NCI-H2227 (cell line): ENCODE measurements around the gene ATP9A.
"Not testable (repeated sequence)": the region's sequence is repeated elsewhere in the genome, so short reads cannot be mapped to it uniquely, and the experiment has no call there.

ENCODE experiments used
- DNase-seq: peaks from one replicate; lab custom pipeline; 2025; ENCODE audit not compliant: unreplicated experiment; lab: John Stamatoyannopoulos, UW

Gene ATP9A

DNA sequence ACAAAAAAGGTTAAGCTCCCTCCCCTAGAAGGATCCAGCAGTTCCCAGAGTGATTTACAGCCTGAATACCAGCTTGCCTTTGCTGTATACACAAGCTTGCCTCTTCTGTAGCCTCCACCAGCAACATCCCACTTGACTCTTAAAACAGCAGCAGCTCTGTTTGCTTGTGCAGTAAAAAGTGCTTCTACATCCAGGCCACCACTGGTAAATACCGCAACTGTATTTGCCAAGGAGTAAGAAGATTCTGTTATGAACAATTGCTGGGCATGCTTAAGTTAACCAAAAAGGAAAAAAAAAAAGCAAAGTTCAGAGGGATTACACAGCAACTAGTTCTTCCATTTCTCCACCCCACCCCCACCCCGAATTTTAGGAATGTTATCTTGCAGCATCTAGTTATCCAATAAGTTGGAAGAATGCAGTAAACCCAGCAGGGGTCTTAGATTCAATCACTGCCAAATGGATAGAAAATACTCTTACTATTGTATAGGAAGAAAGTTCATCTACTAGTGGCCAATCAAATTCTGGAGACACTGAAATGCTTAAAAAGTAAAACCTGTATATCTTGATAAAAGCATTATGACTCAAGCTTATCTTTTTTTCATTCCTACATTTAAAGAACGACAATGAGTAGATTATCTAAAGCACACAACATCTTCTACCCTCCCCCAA lies 29.3 kb upstream of the ATP9A start:
- DNase-seq = no peak

DNA sequence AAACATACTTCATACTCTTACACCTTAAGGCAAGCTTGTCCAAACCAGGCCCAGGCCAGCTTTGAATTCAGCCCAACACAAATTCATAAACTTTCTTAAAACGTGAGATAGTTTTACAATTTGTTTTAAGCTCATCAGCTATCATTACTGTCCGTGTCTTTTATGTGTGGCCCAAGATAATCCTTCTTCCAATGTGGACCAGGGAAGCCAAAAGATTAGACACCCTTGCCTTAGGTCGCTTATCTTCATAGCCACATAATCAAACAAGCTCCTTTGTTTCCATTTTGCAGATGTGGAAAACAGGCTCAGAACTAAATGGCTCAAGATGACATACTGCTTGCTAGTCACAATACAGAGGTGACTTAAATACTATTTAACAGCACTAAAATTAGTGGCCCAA lies 28.1 kb upstream of the ATP9A start:
- DNase-seq = no peak

DNA sequence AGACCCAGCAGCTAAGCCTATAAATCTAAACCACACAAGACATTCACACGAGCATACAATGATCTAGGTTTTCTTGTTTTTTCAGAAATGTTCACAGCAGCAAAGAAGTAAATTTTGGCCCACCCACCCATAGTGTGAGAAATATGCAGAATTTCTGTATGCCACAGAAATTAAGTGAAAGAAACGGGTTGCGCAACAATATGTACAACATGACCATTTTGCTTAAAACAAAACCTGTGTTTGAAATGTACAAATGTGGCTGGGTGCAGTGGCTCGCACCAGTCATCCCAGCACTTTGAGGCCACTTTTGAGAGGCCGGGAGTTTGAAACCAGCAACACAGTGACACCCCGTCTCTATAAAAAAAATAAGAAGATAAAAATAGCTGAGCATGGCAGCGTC lies 24.8 kb upstream of the ATP9A start:
- no peak for DNase-seq

DNA sequence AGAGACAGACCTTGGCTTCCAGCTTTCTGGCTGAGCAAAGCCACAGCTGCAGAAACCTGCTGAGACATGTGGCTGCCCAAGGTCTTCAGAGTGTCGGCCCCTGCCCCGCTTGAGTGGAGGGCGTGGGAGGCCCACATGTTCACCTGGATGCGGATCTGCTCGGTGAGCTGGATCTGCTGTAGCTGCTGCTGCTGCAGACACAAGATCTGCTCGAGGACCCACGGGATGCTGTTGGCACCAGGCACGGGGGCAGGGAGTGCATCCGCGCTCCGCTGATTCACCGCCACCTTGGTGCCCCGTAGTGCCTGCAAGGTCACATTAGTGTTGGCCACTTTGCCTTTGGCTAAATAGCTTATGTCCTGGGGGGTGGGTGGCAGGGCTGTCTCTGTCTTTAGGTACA lies 23.4 kb upstream of the ATP9A start:
- no peak for DNase-seq

DNA sequence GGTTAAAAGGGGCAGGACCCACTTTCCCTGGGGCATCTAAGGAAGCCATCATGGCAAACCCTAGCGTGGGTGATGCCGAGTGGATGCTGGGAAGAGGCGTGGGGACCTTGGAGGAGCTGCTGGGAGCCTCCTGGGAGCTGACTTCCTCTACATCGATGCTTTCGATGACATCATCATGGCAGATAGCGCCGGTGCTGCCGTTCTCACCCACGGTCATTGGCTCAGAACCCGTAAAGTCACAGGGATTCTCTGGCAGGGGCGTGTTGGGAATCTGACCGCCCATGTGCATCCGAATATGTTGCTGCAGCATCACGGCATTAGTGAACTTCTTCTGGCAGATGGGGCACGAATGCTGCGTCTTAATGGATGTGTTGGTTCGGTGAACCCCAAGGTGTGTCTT lies 22.1 kb upstream of the ATP9A start:
- no peak for DNase-seq

DNA sequence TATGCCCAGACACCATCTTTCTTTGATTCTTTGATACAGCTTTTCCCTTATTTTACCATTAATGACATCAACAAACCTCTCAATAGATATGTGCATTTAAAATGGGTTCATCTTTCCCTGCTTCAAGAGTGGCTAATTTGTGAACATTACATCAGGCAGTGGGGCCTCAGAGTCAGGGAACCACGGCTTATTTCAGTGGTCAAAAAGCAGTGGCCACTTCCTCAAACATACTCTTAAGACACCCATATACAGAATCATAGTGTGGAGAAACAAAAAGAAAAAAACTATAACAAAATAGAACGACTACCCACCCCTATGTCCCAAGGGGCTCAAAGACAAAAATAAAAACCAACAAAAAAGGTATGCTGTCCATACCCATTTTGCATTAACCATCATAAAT lies 21.2 kb upstream of the ATP9A start:
- no peak for DNase-seq

DNA sequence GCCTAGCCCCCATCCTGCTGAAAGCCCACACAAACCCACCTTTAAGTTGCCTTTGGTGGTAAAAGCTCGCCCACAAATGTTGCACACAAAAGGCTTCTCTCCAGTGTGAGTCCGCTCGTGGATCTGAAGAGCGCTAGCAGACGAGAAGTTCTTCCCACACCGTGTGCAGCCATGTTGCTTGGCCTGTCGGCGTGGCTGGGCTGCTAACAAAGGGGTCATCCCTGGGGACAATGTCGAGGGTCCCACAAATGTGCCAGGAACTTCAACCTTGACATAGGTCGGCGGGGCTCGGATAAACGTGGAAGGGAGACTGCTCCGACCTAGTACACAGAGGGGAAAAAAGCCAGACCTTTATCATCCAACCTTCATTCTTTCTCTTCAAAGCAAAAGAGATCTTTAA lies 20.6 kb upstream of the ATP9A start:
- no peak for DNase-seq

DNA sequence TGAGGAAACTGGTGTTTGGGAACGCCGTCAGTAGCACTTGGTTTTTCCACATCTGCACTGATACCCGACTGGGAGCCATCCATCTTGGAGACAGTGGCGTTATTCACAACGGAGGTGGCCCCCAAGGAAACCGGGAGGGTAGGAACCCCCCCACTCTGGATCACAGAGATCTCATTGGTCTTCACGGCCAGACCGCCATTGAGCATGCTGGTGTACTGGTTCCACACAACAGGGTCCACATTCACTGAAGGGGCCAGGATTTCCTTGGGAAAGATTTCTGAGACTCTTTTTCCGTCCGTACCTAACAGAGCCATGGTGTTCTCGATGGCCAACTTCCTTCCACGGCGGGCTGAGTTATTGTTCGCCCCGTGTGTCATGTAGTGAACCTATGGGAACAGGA lies 16.1 kb upstream of the ATP9A start:
- no peak for DNase-seq

DNA sequence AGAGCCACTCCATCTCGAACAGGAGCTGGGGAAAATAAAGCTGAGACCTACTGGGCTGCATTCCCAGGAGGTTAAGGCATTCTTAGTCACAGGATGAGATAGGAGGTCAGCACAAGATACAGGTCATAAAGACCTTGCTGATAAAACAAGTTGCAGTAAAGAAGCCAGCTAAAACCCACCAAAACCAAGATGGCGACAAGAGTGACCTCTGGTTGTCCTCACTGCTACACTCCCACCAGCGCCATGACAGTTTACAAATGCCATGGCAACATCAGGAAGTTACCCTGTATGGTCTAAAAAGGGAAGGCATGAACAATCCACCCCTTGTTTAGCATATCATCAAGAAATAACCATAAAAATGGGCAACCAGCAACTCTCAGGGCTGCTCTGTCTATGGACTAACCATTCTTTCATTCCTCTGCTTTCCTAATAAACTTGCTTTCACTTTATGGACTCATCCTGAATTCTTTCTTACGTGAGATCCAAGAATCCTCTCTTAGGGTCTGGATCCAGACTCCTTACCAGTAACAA lies 10.1 kb upstream of the ATP9A start:
- DNase-seq = not testable (repeated sequence)

DNA sequence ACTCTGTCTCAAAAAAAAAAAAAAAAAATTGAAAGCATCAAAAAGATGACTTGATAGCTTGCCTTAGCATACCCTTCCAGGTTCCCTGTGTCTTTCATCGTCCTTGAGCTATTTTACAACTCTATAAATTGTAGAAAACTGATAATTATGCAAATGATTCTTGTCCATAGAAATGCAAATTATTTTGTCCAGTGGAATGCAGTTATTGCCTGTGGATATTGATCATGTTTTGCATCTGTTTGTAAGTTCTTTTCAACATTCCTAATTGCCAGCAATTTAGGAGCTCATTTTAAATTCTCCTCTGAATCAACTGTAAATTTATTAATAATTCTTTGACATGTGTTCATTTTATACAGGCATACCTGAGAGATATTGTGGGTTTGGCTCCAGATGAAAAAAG lies 7.1 kb upstream of the ATP9A start:
- DNase-seq = no peak

DNA sequence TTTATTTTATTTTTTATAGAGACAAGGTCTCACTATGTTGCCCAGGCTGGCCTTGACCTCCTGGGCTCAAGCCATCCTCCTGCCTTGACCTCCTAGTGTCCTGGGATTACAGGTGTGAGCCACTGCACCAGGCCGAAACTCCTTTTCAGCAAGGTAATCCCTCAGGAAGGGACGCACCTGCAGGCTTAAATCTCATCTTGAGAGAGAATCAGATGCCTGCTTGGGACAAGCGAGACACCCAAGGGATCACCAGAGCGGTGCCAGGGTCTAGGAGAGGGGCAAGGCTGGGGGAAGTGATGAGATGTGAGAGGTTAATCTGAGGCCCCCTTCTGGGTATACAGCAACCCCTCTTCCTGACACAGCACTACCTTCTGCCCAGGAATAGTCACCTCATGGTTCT lies 4.0 kb upstream of the ATP9A start:
- DNase-seq = no peak

DNA sequence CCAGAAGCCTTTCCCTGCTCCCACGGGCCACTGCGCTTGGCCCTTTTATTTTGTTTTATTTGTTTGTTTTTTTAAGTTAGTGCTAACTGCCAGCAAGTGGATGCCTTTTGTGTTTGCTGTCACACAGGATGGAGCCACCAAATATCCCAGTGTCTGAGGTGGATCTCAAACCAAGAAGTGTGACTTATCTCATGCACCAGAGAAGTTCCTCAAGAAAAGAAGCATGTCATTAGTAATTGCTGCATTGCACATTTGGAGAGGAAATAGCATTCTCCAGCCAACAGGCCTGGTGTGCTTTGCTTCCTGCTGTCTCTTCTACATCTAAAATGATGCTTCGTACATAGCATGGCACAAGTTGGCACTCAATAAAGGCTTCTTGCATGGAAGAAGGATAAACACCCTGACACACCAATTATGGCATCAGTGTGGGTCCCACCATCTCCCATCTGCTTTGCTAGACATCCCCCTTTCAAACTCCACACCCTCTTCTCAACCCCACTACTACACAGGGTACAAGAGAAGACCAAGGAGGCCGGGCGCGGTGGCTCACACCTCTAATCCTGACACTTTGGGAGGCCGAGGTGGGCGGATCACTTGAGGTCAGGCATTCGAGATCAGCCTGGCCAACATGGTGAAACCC lies 1.9 kb upstream of the ATP9A start:
- no peak for DNase-seq

DNA sequence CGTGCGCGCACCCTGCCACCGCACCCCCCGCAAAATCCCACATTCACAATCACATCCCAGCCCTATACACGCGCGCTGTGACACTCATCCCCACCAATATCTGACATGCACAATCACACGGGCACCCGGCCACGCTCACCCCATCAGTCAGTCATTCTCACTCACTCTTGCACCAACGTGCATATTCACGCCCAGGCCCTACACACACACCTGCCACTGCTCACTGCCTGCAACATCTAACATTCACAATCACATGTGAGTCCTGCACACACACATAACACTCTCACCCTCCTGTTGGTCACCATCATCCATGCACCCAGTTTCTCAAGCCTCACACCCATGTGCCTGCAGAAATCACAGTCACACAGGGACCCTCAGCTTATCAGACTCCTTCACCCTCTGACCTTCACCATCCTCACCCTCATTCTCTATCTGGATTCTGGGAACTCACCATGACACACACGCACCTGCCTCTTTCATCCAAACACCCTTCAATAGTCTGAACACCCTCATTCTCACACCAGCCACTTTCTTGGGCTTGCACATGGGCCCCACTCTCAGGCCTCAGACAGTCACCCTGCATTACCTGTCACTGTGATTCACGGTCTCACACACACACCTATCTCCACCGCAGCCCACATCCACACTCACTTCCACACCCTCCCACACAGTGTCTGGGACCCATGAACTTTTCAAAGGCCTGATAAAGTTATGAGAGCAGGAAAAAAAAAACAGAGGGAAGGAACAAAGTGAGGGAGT lies 748 bp upstream of the ATP9A start:
- DNase-seq = no peak

DNA sequence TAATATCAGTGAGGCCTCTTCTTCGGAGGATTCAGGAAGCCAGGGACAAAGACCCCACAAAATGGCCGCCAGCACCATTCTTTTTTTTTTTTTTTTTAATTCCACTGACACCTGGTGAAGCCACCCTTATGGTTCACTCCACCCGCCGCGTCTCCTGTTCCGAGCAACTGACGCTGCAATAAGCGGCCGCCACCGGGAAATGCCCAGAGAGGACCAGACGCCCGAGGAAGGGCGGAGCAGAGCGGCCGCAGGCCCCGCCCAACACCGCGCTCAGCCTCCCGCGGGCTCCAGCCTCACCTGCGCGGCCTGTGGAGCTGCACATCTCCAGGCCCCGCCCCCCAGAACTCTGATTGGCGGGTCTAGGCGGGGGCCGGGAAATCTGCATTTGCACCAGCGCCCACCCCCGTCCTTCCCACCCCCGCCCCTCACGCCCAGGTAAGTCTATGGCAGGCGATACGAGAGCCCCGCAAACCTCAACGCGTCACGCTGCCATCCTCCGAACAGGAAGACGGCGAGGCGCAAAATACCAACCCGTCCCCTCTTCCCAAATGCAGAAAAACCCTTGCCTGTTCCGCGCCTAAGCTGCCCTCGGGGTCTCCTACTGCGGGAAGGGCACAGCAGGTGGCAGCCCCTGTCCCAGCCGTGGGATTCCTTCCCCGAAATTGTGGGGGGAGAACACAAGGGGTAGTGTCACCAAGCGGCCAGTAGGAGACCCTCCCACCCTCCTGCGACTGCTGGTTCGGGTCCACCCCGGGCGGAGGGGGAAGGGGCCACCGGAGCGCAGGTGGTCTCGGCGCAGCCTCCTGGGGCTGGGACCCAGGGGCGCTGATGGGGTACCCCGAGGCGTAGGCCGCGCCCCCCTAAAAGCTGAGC lies 960 bp downstream of the ATP9A start:
- peak; percentile 92 for DNase-seq

DNA sequence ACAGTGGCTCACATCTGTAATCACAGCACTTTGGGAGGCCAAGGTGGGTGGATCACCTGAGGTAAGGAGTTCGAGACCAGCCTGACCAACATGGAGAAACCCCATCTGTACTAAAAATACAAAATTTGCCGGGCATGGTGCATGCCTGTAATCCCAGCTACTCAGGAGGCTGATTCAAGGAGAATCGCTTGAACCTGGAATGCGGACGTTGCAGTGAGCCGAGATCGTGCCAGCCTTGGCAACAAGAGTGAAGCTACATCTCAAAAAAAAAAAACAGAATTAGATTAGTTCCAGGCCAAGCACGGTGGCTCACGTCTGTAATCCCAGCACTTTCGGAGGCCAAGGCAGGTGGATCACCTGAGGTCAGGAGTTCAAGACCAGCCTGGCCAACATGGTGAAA lies 2.8 kb downstream of the ATP9A start:
- DNase-seq = not testable (repeated sequence)

DNA sequence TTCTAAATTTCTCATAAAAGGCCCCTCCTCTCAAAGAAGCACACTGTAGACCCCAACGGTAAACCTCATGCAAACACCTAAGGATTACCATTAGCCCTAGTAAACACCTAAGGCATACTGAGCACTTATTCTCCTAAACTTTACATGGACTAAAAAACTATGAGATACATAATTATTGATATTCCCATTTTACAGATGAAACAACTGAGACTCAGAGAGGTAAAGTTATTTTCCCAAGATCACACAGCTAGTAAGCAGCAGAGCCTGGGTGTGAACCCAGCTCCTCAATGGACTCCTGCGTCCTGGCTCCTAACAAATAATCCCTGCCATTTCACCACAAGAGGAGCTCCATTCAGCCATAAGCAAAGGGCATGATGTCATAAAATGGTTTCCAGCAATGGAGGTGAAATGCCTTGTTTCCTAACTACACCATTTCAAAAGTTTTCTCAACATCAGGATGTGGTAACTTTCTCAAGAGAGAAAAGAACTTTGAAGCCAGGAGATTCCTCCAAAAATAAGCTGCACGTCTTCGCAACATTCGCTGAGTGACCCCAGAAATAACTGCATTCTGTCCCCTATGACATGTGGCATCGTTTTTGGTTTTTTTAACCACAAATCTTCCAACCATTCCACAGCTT lies 4.1 kb downstream of the ATP9A start:
- DNase-seq = no peak

DNA sequence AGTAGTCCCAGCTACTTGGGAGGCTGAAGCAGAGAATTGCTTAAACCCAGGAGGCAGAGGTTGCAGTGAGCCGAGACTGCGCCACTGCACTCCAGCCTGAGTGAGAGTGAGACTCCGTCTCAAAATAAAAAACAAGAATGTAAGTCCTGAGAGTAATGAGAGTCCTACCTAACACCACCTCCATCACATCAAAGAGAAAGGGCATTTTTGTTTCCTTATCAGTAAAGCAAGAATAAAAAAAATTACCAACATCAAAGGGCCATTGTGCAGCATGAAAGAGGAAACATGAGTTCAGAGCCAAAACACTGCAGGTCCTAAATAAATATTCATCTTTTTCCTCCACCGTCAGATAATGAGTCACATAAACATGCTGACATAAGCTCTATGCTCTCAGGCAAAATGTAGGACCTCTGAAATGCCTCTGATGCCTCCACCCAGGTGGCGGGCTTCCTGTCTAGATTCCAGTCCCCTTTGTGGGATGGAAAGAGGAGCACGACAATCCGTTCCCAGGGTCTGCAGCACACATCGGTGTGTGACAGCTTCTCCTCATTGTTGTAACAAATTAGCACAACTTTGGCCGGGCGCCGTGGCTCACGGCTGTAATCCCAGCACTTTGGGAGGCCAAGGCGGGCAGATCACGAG lies 7.2 kb downstream of the ATP9A start:
- DNase-seq = no peak

DNA sequence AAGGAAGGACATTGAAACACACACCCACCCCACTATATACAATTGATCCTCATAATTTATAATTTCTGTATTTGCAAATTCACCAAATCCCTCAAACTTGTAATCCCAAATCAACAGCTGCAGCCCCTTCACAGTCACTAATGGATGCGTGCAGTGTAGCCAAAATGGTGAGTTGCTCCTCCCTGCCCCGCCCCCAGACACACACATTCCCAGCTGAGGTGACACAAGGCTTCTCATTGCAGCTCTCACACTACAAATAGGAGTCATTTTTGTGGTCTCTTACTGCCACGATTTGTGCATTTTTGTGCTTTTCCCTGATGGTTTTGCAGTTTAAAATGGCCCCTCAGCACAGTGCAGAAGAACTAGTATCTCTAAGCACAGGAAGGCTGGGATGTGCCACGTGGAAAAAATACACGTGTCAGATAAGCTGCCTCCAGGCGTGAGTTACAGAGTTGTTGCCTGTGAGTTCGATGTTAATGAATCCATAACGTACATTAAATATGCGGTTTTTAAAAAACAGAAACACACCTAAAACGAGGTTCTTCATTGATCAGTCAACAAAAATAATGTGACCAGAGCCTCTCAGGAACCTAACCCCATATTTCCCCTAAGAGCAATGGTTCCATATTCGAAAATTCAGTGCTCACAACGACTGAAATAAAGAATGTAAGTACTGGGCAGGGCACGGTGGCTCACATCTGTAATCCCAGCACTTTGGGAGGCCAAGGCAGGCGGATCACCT lies 8.2 kb downstream of the ATP9A start:
- DNase-seq = no peak

DNA sequence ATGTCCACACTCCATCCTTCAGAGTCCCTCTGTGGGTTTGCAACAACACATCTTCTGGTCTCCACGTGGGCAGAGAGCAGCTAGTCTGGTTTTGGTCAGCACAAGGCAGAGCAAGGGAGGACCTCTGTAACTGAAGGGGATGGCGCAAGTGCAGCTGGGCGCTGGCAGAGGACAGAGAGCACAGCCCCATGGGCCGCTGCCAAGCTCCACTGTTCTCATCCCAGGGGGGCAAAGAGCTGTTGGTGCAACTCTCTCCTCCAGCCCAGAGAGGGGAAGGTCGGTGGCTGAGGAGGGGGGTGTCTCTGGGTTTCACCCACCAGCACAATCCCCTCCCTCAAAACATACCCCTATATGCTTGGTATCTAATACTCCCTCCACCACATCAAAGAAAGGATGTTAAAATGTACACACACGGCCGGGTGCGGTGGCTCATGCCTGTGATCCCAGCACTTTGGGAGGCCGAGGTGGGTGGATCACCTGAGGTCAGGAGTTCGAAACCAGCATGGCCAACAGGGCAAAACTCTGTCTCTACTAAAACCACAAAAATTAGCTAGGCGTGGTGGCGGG lies 9.1 kb downstream of the ATP9A start:
- DNase-seq = no peak
